ENCODE results near the gene NUDT1. TPM values are rescaled to one million over a fixed set of nuclear protein-coding genes. Genes with fewer than 3 reads are reported as not detected.

NUDT1 gene
- total RNA-seq, 2 experiments from 2014 or later: 88.4 to 117 TPM

GRCh38 chr7:2257046-2257551 is 15.1 kb downstream of the NUDT1 start:
- CTCF ChIA-PET (ENCODE audit: unreplicated experiment): no interaction called here

GRCh38 chr7:2257651-2258050 is 15.6 kb downstream of the NUDT1 start:
- H3K36me3 ChIP-seq (ENCODE audit: insufficient read depth, low read length): peaks cover 24% of the 10 kb centered on the region
- no peaks in the 10 kb centered on the region for H3K9me2 ChIP-seq (ENCODE audit: insufficient read depth, low read length)
- intact Hi-C loops (cut with micrococcal nuclease; ENCODE audit: unreplicated experiment): loop anchor here (1.0 kb wide), 1 partner anchor 25 kb away; no protein-coding TSS in a partner anchor
- no TSS peak for BruUV-seq (replicated peaks)
- H3K4me1 ChIP-seq (ENCODE audit: insufficient read depth, low read length, poor library complexity, severe bottlenecking): peaks cover 30% of the 10 kb centered on the region
- no peak overlapping the region for H3K4me3 ChIP-seq (ENCODE audit: low read depth, low read length, poor library complexity, severe bottlenecking)
- no peaks in the 10 kb centered on the region for H3K79me2 ChIP-seq (ENCODE audit: insufficient read depth, low read depth, low read length)
- H2AFZ ChIP-seq (ENCODE audit: low read length): no peak overlapping the region
- ChIA-PET POLR2A (no interaction called here), CTCF (ENCODE audit: unreplicated experiment) (no interaction called here)
- TF ChIP-seq CTCF (conservative IDR thresholded peaks at IDR 0.05; ENCODE audit: low read length) (no peak), EZH2phosphoT487 (IDR thresholded peaks at IDR 0.05; ENCODE audit: borderline replicate concordance, low read depth, low read length) (no peak)
- DNase-seq (ENCODE audit: low spot score): no peak
- no peaks in the 10 kb centered on the region for H3K9me3 ChIP-seq (ENCODE audit: low read length)
- no peaks in the 10 kb centered on the region for H4K20me1 ChIP-seq (ENCODE audit: insufficient read depth, low read length)
- no peak overlapping the region for H3K27ac ChIP-seq (ENCODE audit: low read depth, low read length, poor library complexity, severe bottlenecking)
- no peak overlapping the region for H3K4me2 ChIP-seq (ENCODE audit: low read length)

More at GRCh38 chr7:2257046-2257551, 15.1 kb downstream of the NUDT1 start:
- H3K4me1 ChIP-seq (ENCODE audit: insufficient read depth, low read length, poor library complexity, severe bottlenecking): peaks cover 25% of the 10 kb centered on the region
- no peak overlapping the region for H3K4me2 ChIP-seq (ENCODE audit: low read length)
- BruUV-seq (replicated peaks): no TSS peak
- peaks cover 24% of the 10 kb centered on the region for H3K36me3 ChIP-seq (ENCODE audit: insufficient read depth, low read length)
- intact Hi-C loops (cut with micrococcal nuclease; ENCODE audit: unreplicated experiment): loop anchor here (1.0 kb wide), 1 partner anchor 25 kb away; no protein-coding TSS in a partner anchor
- H3K9me2 ChIP-seq (ENCODE audit: insufficient read depth, low read length): no peaks in the 10 kb centered on the region
- H3K79me2 ChIP-seq (ENCODE audit: insufficient read depth, low read depth, low read length): no peaks in the 10 kb centered on the region
- TF ChIP-seq CTCF (conservative IDR thresholded peaks at IDR 0.05; ENCODE audit: low read length) (no peak), EZH2phosphoT487 (IDR thresholded peaks at IDR 0.05; ENCODE audit: borderline replicate concordance, low read depth, low read length) (no peak)
- POLR2A ChIA-PET: no interaction called here
- no peak overlapping the region for H2AFZ ChIP-seq (ENCODE audit: low read length)
- no peak overlapping the region for H3K27ac ChIP-seq (ENCODE audit: low read depth, low read length, poor library complexity, severe bottlenecking)
- H4K20me1 ChIP-seq (ENCODE audit: insufficient read depth, low read length): no peaks in the 10 kb centered on the region
- H3K4me3 ChIP-seq (ENCODE audit: low read depth, low read length, poor library complexity, severe bottlenecking): no peak overlapping the region
- no peak for DNase-seq (ENCODE audit: low spot score)
- H3K9me3 ChIP-seq (ENCODE audit: low read length): no peaks in the 10 kb centered on the region

- H3K27ac ChIP-seq (ENCODE audit: low read depth, low read length, poor library complexity, severe bottlenecking): no peak overlapping the region
- H4K20me1 ChIP-seq (ENCODE audit: insufficient read depth, low read length): no peaks in the 10 kb centered on the region
- H3K9me3 ChIP-seq (ENCODE audit: low read length): no peaks in the 10 kb centered on the region
- peak overlapping the region; percentile 39; the same call in 1 of the 2 replicates for H3K4me2 ChIP-seq (ENCODE audit: low read length)
- POLR2A ChIA-PET: interaction anchor here (1.0 kb wide), 3 partner anchors 20 to 85 kb away, joined by 3 to 5 read pairs (median 3); no protein-coding TSS in a partner anchor
- no peaks in the 10 kb centered on the region for H3K79me2 ChIP-seq (ENCODE audit: insufficient read depth, low read depth, low read length)
- H3K4me3 ChIP-seq (ENCODE audit: low read depth, low read length, poor library complexity, severe bottlenecking): no peak overlapping the region
- H3K36me3 ChIP-seq (ENCODE audit: insufficient read depth, low read length): peaks cover 24% of the 10 kb centered on the region
- H2AFZ ChIP-seq (ENCODE audit: low read length): no peak overlapping the region
- CTCF ChIA-PET (ENCODE audit: unreplicated experiment): no interaction called here
- TF ChIP-seq EZH2phosphoT487 (IDR thresholded peaks at IDR 0.05; ENCODE audit: borderline replicate concordance, low read depth, low read length) (no peak), CTCF (conservative IDR thresholded peaks at IDR 0.05; ENCODE audit: low read length) (no peak)
- H3K9me2 ChIP-seq (ENCODE audit: insufficient read depth, low read length): no peaks in the 10 kb centered on the region
- H3K4me1 ChIP-seq (ENCODE audit: insufficient read depth, low read length, poor library complexity, severe bottlenecking): peaks cover 30% of the 10 kb centered on the region
- DNase-seq (ENCODE audit: low spot score): peak; percentile 58
- no TSS peak for BruUV-seq (replicated peaks)
- intact Hi-C loops (cut with micrococcal nuclease; ENCODE audit: unreplicated experiment): no loop called here
These were observed 16.8 kb downstream of the NUDT1 start for GRCh38 chr7:2258661-2259365.
